DOHH2 (cell line): ENCODE data around the gene FOSL2.

Experiments
- EZH2phosphoT487 ChIP-seq: fragments of 200-600 bp; sonication (generic); IDR thresholded peaks from 2 replicates; pipeline ENCODE4 v1.6.1; 2017; ENCODE audit warnings: borderline replicate concordance, mild to moderate bottlenecking, antibody characterized with exemption, low read length, moderate library complexity, mixed read lengths
- TF ChIP-seq, protein P1 (sequence below): fragments of 200-600 bp; sonication (generic); IDR thresholded peaks from one replicate; pipeline ENCODE4 v1.5.1; 2014; ENCODE audit warnings: antibody characterized with exemption, mild to moderate bottlenecking, low read depth, low read length; ENCODE audit not compliant: poor library complexity, severe bottlenecking

DNA sequence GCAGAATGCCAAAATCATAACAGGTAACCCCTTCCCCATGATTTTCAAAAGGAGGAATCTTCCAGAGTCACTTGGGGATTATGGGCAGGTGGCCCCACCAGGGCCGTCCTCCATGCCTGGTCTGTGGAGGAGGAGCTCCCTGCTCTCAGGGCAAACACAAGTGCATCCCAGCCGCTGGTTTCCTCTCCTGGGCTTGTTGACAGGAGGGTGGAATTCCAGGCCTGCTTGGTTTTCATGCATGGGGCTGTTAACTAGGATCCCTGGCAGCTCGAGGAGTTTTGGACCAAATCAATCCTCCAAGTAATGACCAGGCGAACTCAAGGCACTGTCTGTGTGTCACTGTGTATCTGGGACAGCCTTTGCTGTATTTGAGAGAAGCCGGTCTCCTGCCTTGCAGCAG, 45.3 kb downstream of the FOSL2 start:
- TF ChIP-seq, protein P1, sequence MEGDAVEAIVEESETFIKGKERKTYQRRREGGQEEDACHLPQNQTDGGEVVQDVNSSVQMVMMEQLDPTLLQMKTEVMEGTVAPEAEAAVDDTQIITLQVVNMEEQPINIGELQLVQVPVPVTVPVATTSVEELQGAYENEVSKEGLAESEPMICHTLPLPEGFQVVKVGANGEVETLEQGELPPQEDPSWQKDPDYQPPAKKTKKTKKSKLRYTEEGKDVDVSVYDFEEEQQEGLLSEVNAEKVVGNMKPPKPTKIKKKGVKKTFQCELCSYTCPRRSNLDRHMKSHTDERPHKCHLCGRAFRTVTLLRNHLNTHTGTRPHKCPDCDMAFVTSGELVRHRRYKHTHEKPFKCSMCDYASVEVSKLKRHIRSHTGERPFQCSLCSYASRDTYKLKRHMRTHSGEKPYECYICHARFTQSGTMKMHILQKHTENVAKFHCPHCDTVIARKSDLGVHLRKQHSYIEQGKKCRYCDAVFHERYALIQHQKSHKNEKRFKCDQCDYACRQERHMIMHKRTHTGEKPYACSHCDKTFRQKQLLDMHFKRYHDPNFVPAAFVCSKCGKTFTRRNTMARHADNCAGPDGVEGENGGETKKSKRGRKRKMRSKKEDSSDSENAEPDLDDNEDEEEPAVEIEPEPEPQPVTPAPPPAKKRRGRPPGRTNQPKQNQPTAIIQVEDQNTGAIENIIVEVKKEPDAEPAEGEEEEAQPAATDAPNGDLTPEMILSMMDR: no peak
- TF ChIP-seq EZH2phosphoT487: no peak
